Measurements from ENCODE around the gene ZBED4. TPM values are rescaled to one million over a fixed set of nuclear protein-coding genes. Genes with fewer than 3 reads are reported as not detected.

Gene ZBED4
- total and polyA plus RNA-seq, 2 of the 13 experiments (the other 11 are each of a cell fraction or from before 2014, with no cell fraction given): 5.4 to 9.6 TPM

DNA sequence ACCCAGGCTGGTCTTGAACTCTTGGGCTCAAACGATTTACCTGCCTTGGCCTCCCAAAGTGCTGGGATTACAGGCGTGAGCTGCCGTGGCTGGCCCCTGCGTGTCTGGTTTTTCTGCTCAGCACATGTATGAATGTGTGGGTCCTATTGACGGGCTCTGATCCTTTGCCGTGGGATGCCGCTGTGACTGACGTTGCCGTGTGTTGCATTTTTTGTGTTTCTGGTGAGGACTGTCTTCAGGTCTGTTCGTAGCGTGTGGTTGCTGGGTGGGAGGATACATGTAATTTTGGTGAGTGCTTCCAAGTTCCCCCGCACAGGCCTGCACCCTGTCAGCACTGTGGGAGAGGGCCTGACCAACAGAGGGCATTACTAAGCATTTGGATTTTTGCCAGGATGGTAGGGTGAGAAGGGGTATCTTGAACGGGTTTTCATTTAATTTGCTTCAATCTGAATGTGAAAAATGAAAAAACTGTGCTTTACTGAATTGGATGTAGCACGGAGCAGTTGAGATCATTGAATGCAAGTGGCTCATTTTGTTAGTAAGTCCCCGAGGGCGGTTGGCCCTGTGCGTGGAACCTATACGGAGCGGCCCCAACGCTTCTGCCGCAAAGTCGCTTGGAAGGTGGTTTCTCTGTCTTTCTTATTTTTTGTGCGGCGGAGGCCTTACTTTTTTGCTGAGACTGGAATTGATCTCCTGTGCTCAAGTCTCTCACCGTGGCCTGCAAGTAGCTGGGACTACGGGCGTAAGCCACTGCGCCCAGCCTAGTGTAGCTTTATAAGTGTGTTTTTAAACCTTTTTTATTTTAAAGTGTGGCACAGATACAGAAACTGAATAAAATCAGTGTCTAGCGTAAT, 8.2 kb downstream of the ZBED4 start:
- POLR2A ChIA-PET: no interaction called here
- DNase-seq (ENCODE audit: low spot score) (no peak), ATAC-seq (no peak), FAIRE-seq (no peak)
- Histone ChIP-seq H3K4me2 (ENCODE audit: low read depth, low read length) (no peak overlapping the region), H2AFZ (ENCODE audit: low read length) (no peak overlapping the region), H3K27ac (ENCODE audit: extremely low read length, insufficient read depth, low read length) (no peak overlapping the region), H3K9me3 (ENCODE audit: low read length) (peaks cover 14% of the 10 kb centered on the region), H3K27me3 (ENCODE audit: control insufficient read depth in 1 of 2, insufficient read depth in 2 of 2, low read length in 2 of 2) (no peaks in the 10 kb centered on the region), H3K79me2 (ENCODE audit: insufficient read depth, low read length) (peaks cover 91% of the 10 kb centered on the region), H4K20me1 (ENCODE audit: insufficient read depth, low read length) (peaks cover 14% of the 10 kb centered on the region; the same call in 1 of the 2 replicates), H3K36me3 (replicated peaks in 1 of 2; ENCODE audit: control insufficient read depth in 1 of 2, insufficient read depth in 2 of 2, low read length in 2 of 2) (peaks cover 0 to 5% of the 10 kb centered on the region in 2 experiments; a peak in 2 of 5 replicates), H3K9ac (ENCODE audit: insufficient read depth, low read depth, low read length) (no peak overlapping the region), H3K4me3 (replicated peaks in 1 of 3; ENCODE audit: insufficient read depth in 1 of 3, low read depth in 2 of 3, low read length in 3 of 3) (no peak overlapping the region), H3K4me1 (ENCODE audit: insufficient read depth, low read length) (peaks cover 20% of the 10 kb centered on the region)
- intact Hi-C loops (cut with micrococcal nuclease; ENCODE audit: unreplicated experiment) (no loop called here), in situ Hi-C loops (cut with HindIII; ENCODE audit: extremely low pct_ligation_motif_present, low pct_unique_long_range_greater_than_20kb) (no loop called here)
- BruUV-seq (replicated peaks): no TSS peak
- WGBS (ENCODE audit: low lambda C conversion rate): 96% methylated on average over 29 of the region's 29 CpGs
- TF ChIP-seq ZNF672 (CRISPR knock-in tag; IDR thresholded peaks at IDR 0.05) (no peak), RORA (CRISPR knock-in tag; IDR thresholded peaks at IDR 0.05) (no peak), ZNF577 (CRISPR knock-in tag; IDR thresholded peaks at IDR 0.05; ENCODE audit: borderline replicate concordance, low read depth) (no peak), ZNF552 (CRISPR knock-in tag; IDR thresholded peaks at IDR 0.05; ENCODE audit: borderline replicate concordance) (no peak), ZNF207 (IDR thresholded peaks at IDR 0.05; ENCODE audit: borderline replicate concordance) (no peak), HNRNPUL1 (IDR thresholded peaks at IDR 0.05; ENCODE audit: low read depth, low read length) (no peak), KLF6 (CRISPR knock-in tag; IDR thresholded peaks at IDR 0.05) (no peak), NFE2 (CRISPR knock-in tag; IDR thresholded peaks at IDR 0.05) (no peak), ZNF550 (CRISPR knock-in tag; IDR thresholded peaks at IDR 0.05; ENCODE audit: borderline replicate concordance) (no peak), KDM4B (CRISPR knock-in tag; IDR thresholded peaks at IDR 0.05) (no peak)
- TF ChIP-seq, protein P1, sequence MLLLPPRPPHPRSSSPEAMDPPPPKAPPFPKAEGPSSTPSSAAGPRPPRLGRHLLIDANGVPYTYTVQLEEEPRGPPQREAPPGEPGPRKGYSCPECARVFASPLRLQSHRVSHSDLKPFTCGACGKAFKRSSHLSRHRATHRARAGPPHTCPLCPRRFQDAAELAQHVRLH (CRISPR knock-in tag; IDR thresholded peaks at IDR 0.05; ENCODE audit: borderline replicate concordance, low read depth): no peak
- TF ChIP-seq, protein P2, sequence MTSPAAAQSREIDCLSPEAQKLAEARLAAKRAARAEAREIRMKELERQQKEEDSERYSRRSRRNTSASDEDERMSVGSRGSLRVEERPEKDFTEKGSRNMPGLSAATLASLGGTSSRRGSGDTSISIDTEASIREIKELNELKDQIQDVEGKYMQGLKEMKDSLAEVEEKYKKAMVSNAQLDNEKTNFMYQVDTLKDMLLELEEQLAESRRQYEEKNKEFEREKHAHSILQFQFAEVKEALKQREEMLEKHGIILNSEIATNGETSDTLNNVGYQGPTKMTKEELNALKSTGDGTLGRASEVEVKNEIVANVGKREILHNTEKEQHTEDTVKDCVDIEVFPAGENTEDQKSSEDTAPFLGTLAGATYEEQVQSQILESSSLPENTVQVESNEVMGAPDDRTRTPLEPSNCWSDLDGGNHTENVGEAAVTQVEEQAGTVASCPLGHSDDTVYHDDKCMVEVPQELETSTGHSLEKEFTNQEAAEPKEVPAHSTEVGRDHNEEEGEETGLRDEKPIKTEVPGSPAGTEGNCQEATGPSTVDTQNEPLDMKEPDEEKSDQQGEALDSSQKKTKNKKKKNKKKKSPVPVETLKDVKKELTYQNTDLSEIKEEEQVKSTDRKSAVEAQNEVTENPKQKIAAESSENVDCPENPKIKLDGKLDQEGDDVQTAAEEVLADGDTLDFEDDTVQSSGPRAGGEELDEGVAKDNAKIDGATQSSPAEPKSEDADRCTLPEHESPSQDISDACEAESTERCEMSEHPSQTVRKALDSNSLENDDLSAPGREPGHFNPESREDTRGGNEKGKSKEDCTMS (CRISPR knock-in tag; conservative IDR thresholded peaks at IDR 0.05): no peak
- TF ChIP-seq, protein P3, sequence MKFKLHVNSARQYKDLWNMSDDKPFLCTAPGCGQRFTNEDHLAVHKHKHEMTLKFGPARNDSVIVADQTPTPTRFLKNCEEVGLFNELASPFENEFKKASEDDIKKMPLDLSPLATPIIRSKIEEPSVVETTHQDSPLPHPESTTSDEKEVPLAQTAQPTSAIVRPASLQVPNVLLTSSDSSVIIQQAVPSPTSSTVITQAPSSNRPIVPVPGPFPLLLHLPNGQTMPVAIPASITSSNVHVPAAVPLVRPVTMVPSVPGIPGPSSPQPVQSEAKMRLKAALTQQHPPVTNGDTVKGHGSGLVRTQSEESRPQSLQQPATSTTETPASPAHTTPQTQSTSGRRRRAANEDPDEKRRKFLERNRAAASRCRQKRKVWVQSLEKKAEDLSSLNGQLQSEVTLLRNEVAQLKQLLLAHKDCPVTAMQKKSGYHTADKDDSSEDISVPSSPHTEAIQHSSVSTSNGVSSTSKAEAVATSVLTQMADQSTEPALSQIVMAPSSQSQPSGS (CRISPR knock-in tag; IDR thresholded peaks at IDR 0.05): no peak
- CTCF ChIA-PET (ENCODE audit: low intra/inter-chr PET ratio, low total read pairs): no interaction called here

All from HepG2 (cell line).